AG09319 (cell line): ENCODE measurements around the gene PTPRT.

Source experiments
- DNase-seq: peaks from one replicate; pipeline ENCODE4 v3.0.0-alpha.2; 2010; ENCODE audit warnings: low read depth; ENCODE audit errors: extremely low read depth
- CTCF ChIP-seq: IDR thresholded peaks from 2 replicates; pipeline ENCODE4 v1.5.1; 2011; ENCODE audit warnings: low read depth, mild to moderate bottlenecking, inconsistent platforms, low read length, moderate library complexity

Gene PTPRT

GRCh38 chr20:42788707-42789106 is 401.0 kb downstream of the PTPRT start:
- no peak for TF ChIP-seq CTCF
- no peak for DNase-seq

GRCh38 chr20:42785041-42785440 is 404.7 kb downstream of the PTPRT start:
- no peak for TF ChIP-seq CTCF
- DNase-seq, result no peak

- no peak for TF ChIP-seq CTCF
- no peak for DNase-seq
Observed at GRCh38 chr20:42779216-42779615, 410.5 kb downstream of the PTPRT start.

GRCh38 chr20:42775866-42776265 is 413.8 kb downstream of the PTPRT start:
- TF ChIP-seq CTCF, result no peak
- no peak for DNase-seq

- no peak for TF ChIP-seq CTCF
- DNase-seq, result no peak
Observed at GRCh38 chr20:42775037-42775436, 414.7 kb downstream of the PTPRT start.

GRCh38 chr20:42763015-42763414 is 426.7 kb downstream of the PTPRT start:
- DNase-seq, result no peak
- no peak for TF ChIP-seq CTCF

GRCh38 chr20:42756991-42757390 is 432.7 kb downstream of the PTPRT start:
- DNase-seq, result no peak

More at GRCh38 chr20:42756991-42757390, 432.7 kb downstream of the PTPRT start:
- TF ChIP-seq CTCF, result no peak
